Measurements from ENCODE around the gene ALG14.

ALG14 gene

GRCh38 chr1:94983171-94983739 lies 89.5 kb downstream of the ALG14 start:
- DNase-seq (ENCODE audit: low read depth, low spot score), result no peak

DNA sequence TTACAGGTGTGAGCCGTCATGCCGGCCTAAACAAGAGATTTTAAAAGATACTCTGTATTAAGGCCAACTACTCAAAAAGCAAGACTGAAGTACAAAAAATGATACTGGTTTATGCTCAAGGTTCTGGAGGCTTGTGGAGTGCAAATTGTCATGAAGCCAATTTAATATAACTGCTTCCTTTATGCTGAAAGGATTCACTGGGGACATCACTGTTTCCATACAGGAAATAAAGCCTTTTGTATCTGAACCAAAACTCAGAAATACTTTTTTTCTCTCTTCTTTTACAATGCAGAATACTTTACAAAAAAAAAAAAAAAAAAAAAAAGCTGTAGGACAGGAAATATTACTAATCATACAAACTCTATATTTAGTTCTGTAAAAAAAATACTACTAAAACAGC lies 90.4 kb downstream of the ALG14 start:
- no peak for DNase-seq (ENCODE audit: low read depth, low spot score)

DNA sequence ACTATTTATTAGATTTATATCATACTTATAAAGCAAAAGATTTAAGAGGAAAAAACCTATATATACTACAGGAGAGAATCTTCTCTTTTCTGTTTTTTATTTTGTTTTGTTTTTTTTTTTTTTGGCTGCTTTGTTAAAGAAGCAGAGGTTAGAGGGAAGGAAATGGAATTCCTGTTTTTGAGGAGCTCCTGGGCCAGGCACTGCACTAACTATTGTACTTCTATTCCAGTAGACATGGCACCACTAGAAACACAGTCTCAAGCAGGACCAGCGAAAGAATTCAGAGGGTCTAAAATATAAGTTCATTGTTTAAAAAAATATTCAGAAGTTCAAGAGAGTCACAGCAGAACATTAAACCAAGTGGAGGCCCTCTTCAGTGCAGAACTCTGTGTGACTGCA lies 91.2 kb downstream of the ALG14 start:
- DNase-seq (ENCODE audit: low read depth, low spot score), result no peak

DNA sequence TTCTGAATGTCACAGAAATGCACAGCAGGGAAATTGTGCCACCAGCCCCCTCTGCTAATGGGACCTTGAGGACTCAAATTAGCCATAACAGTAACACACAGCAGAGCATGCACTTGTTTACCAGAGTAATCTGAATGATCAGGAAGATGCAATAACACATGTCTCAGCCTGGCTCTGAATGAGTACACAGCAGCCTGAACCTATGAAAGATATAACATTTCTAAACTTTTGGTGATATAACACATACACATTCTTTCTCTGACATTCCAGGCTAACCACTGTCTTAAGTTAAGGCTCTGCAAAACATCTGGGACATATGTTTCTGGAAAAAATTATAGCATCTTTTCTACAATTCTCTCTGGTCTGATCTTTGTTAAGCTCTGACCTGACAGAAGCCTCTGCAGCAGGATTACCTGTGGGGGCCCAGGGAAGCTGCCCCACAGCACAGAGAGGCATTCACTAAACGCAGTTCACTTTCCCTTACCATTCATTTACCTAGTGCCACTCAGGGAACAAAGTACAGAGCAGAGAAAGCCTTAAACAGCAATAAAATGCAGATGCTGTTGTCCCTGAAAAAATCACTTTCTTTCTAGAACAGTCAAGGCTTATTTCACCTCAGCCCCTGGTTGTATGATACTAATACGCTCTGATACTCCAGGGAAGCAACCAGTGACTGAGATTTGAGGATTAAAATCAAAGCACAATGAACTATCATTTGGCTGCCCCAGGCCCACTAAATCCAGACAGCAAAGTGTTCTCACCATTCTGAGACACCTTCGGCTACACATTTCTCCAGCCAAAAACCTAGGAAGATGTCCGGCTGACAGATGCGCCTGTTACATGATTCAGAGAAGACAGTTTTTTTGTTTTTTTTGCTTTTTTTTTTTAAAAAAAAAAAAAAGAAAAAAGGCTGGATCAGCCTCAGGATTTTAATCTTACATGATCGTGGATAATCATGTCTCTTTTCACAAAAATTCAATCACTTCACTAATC lies 91.9 kb downstream of the ALG14 start:
- no peak for DNase-seq (ENCODE audit: low read depth, low spot score)

GRCh38 chr1:94979656-94980581 lies 92.8 kb downstream of the ALG14 start:
- no peak for DNase-seq (ENCODE audit: low read depth, low spot score)

DNA sequence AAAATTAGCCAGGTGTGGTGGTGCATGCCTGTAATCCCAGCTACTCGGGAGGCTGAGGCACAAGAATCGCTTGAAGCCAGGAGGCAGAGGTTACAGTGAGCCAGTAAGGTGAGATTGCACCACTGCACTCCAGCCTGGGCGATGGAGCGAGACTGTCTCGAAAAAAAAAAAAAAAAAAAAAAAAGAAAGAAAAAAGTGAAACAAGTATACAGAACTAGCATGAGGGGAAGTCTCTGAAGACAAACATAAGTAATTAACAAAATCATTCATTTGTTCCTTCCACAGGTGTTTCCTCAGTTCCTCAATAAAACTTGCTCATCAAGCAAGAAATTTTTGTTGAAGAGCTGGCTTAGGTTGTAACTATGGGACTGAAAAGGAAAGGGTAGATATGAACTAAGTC lies 93.6 kb downstream of the ALG14 start:
- no peak for DNase-seq (ENCODE audit: low read depth, low spot score)

- no peak for DNase-seq (ENCODE audit: low read depth, low spot score)
These were observed 94.3 kb downstream of the ALG14 start for GRCh38 chr1:94978401-94978800.

DNA sequence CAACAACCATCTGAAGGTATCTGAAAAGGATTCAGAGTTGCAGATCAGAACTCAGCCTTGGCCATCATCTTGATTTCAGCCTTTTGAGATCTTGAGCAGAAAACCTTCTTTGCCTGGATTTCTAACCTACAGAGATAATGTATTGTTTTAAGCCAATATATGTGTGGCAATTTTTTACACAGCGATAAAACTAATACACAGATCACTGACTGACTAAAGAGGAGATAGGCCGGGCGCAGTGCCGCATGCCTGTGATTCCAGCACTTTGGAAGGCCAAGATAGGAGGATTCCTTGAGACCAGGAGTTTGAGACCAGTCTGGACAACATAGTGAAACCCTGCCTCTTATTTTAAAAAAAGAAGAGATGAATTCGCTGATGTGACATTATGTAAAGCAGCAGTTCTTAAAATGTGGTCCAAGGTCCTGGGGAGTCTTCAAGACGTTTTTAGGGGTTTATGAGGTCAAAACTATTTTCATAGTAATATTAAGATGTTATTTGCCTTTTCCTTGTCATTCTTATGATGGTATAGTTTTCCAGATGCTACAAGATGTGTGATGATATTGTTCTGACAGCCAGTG lies 95.7 kb downstream of the ALG14 start:
- no peak for DNase-seq (ENCODE audit: low read depth, low spot score)

DNA sequence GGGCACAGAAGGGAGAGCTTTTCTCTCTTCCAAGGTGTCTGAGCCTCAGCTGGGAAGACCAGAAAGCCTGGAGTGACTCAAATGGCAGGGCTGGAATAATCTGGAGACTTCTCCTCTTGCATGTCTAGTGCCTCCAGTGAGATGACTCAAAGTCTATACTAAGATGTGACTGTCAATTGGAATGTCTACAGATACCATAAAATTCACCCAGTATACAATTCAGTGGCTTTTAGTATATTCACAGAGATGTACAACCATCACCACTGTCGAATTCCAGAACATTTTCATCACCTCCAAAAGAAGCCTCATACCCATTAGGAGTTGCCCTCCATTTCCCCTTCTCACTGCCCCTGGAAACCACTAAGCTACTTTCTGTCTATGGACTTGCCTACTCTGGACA lies 97.9 kb downstream of the ALG14 start:
- DNase-seq (ENCODE audit: low read depth, low spot score), result no peak

- DNase-seq (ENCODE audit: low read depth, low spot score), result no peak
These were observed 98.5 kb downstream of the ALG14 start for GRCh38 chr1:94974241-94974640.

GRCh38 chr1:94973309-94973922 lies 99.3 kb downstream of the ALG14 start:
- DNase-seq (ENCODE audit: low read depth, low spot score), result no peak

- no peak for DNase-seq (ENCODE audit: low read depth, low spot score)
These were observed 101.2 kb downstream of the ALG14 start for GRCh38 chr1:94971491-94971924.

DNA sequence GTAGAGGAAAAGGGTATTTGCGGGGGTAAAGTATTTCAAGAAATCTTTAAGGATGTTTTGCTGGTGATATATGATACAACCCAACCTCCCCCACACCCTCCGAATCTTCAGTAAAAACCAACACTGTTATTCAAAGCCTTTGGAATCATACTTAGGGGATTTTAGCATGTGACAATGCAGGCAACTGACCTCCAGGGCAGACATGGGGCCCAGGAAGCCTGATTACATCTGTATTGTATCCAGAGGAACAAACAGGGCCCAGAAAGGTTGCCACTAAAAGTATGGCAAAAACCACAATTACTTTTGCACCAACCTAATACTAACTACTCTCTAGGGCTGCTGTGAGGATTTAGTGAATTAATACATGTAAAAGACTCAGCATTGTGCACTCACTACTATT lies 102.0 kb downstream of the ALG14 start:
- DNase-seq (ENCODE audit: low read depth, low spot score), result no peak

- no peak for DNase-seq (ENCODE audit: low read depth, low spot score)
These were observed 103.6 kb downstream of the ALG14 start for GRCh38 chr1:94969137-94969536.

GRCh38 chr1:94966033-94966432 lies 106.7 kb downstream of the ALG14 start:
- DNase-seq (ENCODE audit: low read depth, low spot score), result no peak

DNA sequence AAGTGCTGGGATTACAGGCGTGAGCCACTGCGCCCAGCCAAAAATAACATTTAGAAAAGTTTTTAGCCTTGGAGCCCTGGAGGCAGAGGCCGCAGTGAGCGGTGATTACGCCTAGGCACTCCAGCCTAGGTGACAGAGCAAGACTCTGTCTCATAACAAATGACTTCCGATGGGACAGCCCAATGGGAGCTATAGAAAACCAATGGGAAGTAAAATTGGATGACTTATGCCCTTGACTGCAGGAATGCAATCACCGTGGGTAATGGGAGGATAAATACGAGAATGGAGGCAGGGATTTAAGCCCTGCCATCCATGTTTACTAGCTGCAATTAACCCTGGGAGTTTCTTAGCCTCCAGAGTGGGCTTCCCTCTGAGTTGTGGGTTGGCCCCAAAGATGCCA lies 108.9 kb downstream of the ALG14 start:
- no peak for DNase-seq (ENCODE audit: low read depth, low spot score)

DNA sequence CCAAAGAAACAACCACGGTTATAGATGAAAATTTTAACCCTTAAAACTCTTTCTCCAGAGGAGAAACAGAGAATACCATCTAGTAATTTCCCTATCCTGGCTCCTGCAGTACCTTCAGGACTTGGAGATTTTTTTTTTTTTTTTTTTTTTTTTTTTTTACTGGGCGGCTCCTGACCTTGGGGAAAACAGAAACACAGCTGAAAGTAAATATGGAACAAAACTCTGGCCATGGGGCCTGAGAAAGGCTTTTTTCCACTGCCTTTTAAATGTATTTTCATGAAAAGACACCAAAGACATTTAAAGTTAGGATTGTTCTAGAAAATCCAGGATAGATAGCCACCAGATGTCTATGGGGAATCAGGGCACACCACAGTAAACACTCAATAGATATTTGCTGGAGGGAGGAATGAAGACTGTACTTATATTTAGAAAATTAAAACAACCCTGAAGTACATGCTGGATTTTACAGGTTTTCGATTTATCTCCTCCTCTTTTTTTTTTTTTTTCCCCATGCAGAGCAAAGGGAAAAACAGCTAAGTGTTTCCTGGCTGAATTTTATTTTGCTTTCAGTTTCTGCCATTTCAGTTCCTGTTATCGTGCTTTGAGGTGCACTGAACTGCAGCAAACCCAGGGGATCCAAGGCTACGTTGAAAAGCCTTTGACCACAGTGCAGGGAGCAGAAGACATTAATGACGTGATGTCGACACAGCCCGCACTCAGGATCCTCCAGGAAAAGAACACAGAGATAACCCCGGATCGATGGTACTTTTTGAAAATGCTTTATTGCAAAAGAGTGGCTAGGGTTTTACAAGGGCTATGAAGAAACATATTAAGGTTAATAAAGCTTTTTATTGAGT lies 110.1 kb downstream of the ALG14 start:
- no peak for DNase-seq (ENCODE audit: low read depth, low spot score)

DNA sequence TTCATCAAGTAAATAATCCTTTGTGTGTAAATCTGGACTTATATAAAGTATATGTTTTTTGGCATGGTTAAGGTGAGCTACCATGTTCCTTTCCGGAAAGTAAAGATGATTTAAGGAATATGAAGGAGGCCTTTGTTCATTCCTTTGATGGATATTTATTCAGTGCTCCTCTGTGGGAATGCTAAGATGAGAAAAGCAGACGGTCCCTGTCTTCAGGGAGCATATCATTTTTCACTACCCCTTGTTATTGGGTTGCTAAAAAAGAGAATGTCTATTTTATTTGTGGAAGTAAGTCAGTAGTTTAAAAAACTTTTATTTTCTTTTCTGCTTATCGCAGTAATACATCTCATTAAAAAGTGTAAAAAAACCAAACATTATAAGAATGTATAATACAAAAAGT lies 110.8 kb downstream of the ALG14 start:
- DNase-seq (ENCODE audit: low read depth, low spot score), result no peak

DNA sequence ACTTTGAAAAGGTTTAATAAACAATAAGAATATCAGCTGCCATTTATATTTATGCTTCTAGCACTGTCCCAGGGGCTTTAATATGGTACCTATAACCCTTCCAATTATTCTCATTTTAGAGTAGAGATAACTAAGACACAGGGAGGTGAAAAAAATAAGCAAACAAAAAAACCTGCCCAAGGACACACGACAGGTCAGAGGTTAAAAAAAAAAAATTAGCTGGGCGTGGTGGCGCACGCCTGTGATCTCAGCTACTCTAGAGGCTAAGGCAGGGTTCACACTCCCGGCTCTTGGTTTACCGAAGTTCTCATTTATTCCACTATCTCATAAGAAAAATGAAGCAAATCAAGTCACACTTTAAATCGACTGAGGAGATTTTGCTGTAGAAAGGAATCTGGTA lies 111.2 kb downstream of the ALG14 start:
- DNase-seq (ENCODE audit: low read depth, low spot score), result no peak

DNA sequence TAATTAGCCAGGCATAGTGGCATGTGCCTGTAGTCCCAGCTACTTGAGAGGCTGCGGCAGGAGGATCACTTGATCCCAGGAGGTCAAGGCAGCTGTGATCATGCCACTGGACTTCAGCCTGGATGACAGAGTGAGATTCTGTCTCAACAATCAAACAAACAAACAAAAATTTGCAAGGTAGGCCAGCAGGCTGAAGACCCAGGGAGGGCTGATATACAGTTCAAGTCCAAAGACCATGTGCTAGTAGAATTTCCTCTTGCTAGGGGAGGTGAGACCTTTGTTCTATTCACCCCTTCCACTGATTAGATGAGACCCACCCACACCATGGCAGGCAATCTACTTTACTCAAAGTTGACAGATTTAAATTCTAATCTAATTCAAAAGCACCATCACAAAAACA lies 114.7 kb downstream of the ALG14 start:
- DNase-seq (ENCODE audit: low read depth, low spot score), result no peak
